Smooth muscle cell (in vitro differentiated cells): ENCODE measurements around the gene KRT17. TPM values are rescaled to one million over a fixed set of nuclear protein-coding genes. Genes with fewer than 3 reads are reported as not detected.
A peak's percentile ranks its signal among the peaks of the same experiment; 100 is the strongest.
"Not testable (repeated sequence)": the region's sequence is repeated elsewhere in the genome, so short reads cannot be mapped to it uniquely, and the experiment has no call there.

ENCODE experiments used
- DNase-seq: peaks from one replicate; lab custom pipeline; 2025; ENCODE audit not compliant: unreplicated experiment; lab: John Stamatoyannopoulos, UW
- H2AFZ ChIP-seq: fragments of 200-600 bp; sonication (generic); 2 replicates; pipeline ENCODE4 v1.6.0; 2016; ENCODE audit warnings: antibody characterized with exemption, low read depth, mild to moderate bottlenecking
- H3F3A ChIP-seq: fragments of 200-600 bp; sonication (generic); 2 replicates; pipeline ENCODE4 v1.6.0; 2017; ENCODE audit warnings: antibody characterized with exemption, low read depth
- H3K27ac ChIP-seq: fragments of 200-600 bp; sonication (generic); 2 replicates; pipeline ENCODE4 v1.5.1; 2016; ENCODE audit warnings: low read depth, mild to moderate bottlenecking
- H3K27me3 ChIP-seq: fragments of 200-600 bp; sonication (generic); 2 replicates; pipeline ENCODE4 v1.6.1; 2016; ENCODE audit warnings: low read depth, mild to moderate bottlenecking
- H3K36me3 ChIP-seq: fragments of 200-600 bp; sonication (generic); 2 replicates; pipeline ENCODE4 v1.5.1; 2016; ENCODE audit warnings: low read depth
- H3K4me1 ChIP-seq: fragments of 200-600 bp; sonication (generic); 2 replicates; pipeline ENCODE4 v1.5.1; 2016; ENCODE audit warnings: low read depth
- H3K4me2 ChIP-seq: fragments of 200-600 bp; sonication (generic); 2 replicates; pipeline ENCODE4 v1.6.0; 2016; ENCODE audit warnings: mild to moderate bottlenecking
- H3K4me3 ChIP-seq: fragments of 200-600 bp; sonication (generic); 2 replicates; pipeline ENCODE4 v1.5.1; 2016; ENCODE audit warnings: mild to moderate bottlenecking
- H3K79me2 ChIP-seq: fragments of 200-600 bp; sonication (generic); 2 replicates; pipeline ENCODE4 v1.6.0; 2016; ENCODE audit warnings: low read depth, mild to moderate bottlenecking
- H3K9ac ChIP-seq: fragments of 200-600 bp; sonication (generic); 2 replicates; pipeline ENCODE4 v1.6.0; 2016; ENCODE audit warnings: low read depth
- H3K9me3 ChIP-seq: fragments of 200-600 bp; sonication (generic); replicated peaks from 2 replicates; pipeline ENCODE4 v1.5.1; 2016; ENCODE audit warnings: low read depth
- H4K20me1 ChIP-seq: fragments of 200-600 bp; sonication (generic); 2 replicates; pipeline ENCODE4 v1.6.0; 2016; ENCODE audit warnings: low read depth
- CTCF ChIP-seq: fragments of 200-600 bp; sonication (generic); IDR thresholded peaks from 2 replicates; pipeline ENCODE4 v1.5.1; 2017; ENCODE audit warnings: borderline replicate concordance, mild to moderate bottlenecking, antibody characterized with exemption; ENCODE audit not compliant: insufficient read depth, poor library complexity, severe bottlenecking
- WGBS: methylation state at CpG from one replicate; pipeline ENCODE4 v1.1.7; 2016; ENCODE audit warnings: low lambda C conversion rate; 5-methylcytosine and 5-hydroxymethylcytosine counted together
- polyA plus RNA-seq: library from polyadenylated mRNA; unstranded; fragments of >200 nt; fragmentation: Nextera tagmentation; extraction: Ambion mirVana; gene quantifications from 2 replicates; pipeline ENCODE4 v1.2.1, GENCODE V29; 2016
- total RNA-seq: library from RNA; depleted of rRNA; stranded (reverse); fragments of >200 nt; gene quantifications from 2 replicates; pipeline ENCODE4 v1.2.3, GENCODE V29; 2014

KRT17 gene
- total and polyA plus RNA-seq, 2 experiments from 2014 or later = 869 to 1,591 TPM

- Histone ChIP-seq H3K27me3 (no peaks in the 10 kb centered on the region), H3F3A (no peaks in the 10 kb centered on the region), H3K4me2 (no peak overlapping the region), H3K79me2 (no peaks in the 10 kb centered on the region), H2AFZ (no peak overlapping the region), H3K4me1 (no peaks in the 10 kb centered on the region), H3K4me3 (no peak overlapping the region), H3K27ac (no peak overlapping the region), H4K20me1 (peaks cover 6% of the 10 kb centered on the region), H3K9ac (no peak overlapping the region), H3K9me3 (no peaks in the 10 kb centered on the region), H3K36me3 (no peaks in the 10 kb centered on the region)
- DNase-seq = no peak
- TF ChIP-seq CTCF = no peak
- WGBS = 88% methylated on average over 3 of the region's 3 CpGs
These were observed 7.2 kb downstream of the KRT17 start for GRCh38 chr17:41617136-41617535.

- H3K79me2 ChIP-seq, H3K9ac ChIP-seq, H2AFZ ChIP-seq, H3K27me3 ChIP-seq, H3K36me3 ChIP-seq, H3K4me3 ChIP-seq, DNase-seq, H3K4me2 ChIP-seq, H3K4me1 ChIP-seq, H3F3A ChIP-seq, H4K20me1 ChIP-seq, H3K27ac ChIP-seq, H3K9me3 ChIP-seq: not testable (repeated sequence)
- 93% methylated on average over 4 of the region's 4 CpGs for WGBS
These were observed 7.9 kb downstream of the KRT17 start for GRCh38 chr17:41616486-41616885.

- peak overlapping the region; percentile 19 for H3K27ac ChIP-seq
- H2AFZ ChIP-seq = no peak overlapping the region
- no peak overlapping the region for H3K4me3 ChIP-seq
- H3K4me2 ChIP-seq = no peak overlapping the region
- DNase-seq = no peak
- TF ChIP-seq CTCF = no peak
- H3K27me3 ChIP-seq = no peaks in the 10 kb centered on the region
- H3K79me2 ChIP-seq = no peaks in the 10 kb centered on the region
- H3K9me3 ChIP-seq = no peaks in the 10 kb centered on the region
- no peaks in the 10 kb centered on the region for H3K36me3 ChIP-seq
- H3K4me1 ChIP-seq = no peaks in the 10 kb centered on the region
- WGBS = 30% methylated on average over 7 of the region's 7 CpGs
- no peaks in the 10 kb centered on the region for H3F3A ChIP-seq
- no peaks in the 10 kb centered on the region for H4K20me1 ChIP-seq
- H3K9ac ChIP-seq = no peak overlapping the region
These were observed 8.9 kb downstream of the KRT17 start for GRCh38 chr17:41615454-41615853.

GRCh38 chr17:41614767-41615166, 9.6 kb downstream of the KRT17 start:
- H3K27ac ChIP-seq, H3K4me2 ChIP-seq, H3K79me2 ChIP-seq, H3K4me3 ChIP-seq, H3K27me3 ChIP-seq, H3K36me3 ChIP-seq, H3K9ac ChIP-seq, H3K4me1 ChIP-seq, H3F3A ChIP-seq, H2AFZ ChIP-seq, H3K9me3 ChIP-seq, H4K20me1 ChIP-seq, DNase-seq: not testable (repeated sequence)
- 88% methylated on average over 9 of the region's 9 CpGs for WGBS

- no peak overlapping the region for H3K27ac ChIP-seq
- no peak overlapping the region for H3K4me2 ChIP-seq
- no peaks in the 10 kb centered on the region for H3F3A ChIP-seq
- no peaks in the 10 kb centered on the region for H3K9me3 ChIP-seq
- H3K9ac ChIP-seq = no peak overlapping the region
- no peak for DNase-seq
- no peak overlapping the region for H2AFZ ChIP-seq
- no peaks in the 10 kb centered on the region for H3K79me2 ChIP-seq
- no peaks in the 10 kb centered on the region for H4K20me1 ChIP-seq
- H3K36me3 ChIP-seq = no peaks in the 10 kb centered on the region
- WGBS = 99% methylated on average over 5 of the region's 5 CpGs
- H3K27me3 ChIP-seq = no peaks in the 10 kb centered on the region
- TF ChIP-seq CTCF = no peak
- H3K4me3 ChIP-seq = no peak overlapping the region
- H3K4me1 ChIP-seq = no peaks in the 10 kb centered on the region
These were observed 10.3 kb downstream of the KRT17 start for GRCh38 chr17:41614098-41614497.
